Duodenal mucosa (tissue), 2 donors: ENCODE data around the gene C2CD2.

Experiments used
- H3K27ac ChIP-seq: one replicate; pipeline ENCODE4 v1.7.0; 2013; ENCODE audit warnings: low read depth, low read length
- H3K27me3 ChIP-seq, 2 donors: one replicate each; pipeline ENCODE4 v1.7.0; 2013; ENCODE audit warnings: low read length in 2 of 2, control low read depth in 1 of 2; ENCODE audit not compliant: insufficient read depth in 2 of 2, control insufficient read depth in 1 of 2
- H3K36me3 ChIP-seq, 2 donors: one replicate each; pipeline ENCODE4 v1.7.0; 2013; ENCODE audit warnings: low read length in 2 of 2, control low read depth in 1 of 2; ENCODE audit not compliant: insufficient read depth in 2 of 2, control insufficient read depth in 1 of 2
- H3K4me1 ChIP-seq, 2 donors: one replicate each; pipeline ENCODE4 v1.7.0; 2013; ENCODE audit warnings: low read length in 2 of 2, control low read depth in 1 of 2; ENCODE audit not compliant: insufficient read depth in 2 of 2, control insufficient read depth in 1 of 2
- H3K4me3 ChIP-seq, 2 donors: one replicate each; pipeline ENCODE4 v1.7.0; 2013; ENCODE audit warnings: low read length in 2 of 2, low read depth in 1 of 2
- H3K9ac ChIP-seq, 2 donors: one replicate each; pipeline ENCODE4 v1.7.0; 2013; ENCODE audit warnings: low read length in 2 of 2, low read depth in 1 of 2
- H3K9me3 ChIP-seq, 2 donors: one replicate each; pipeline ENCODE4 v1.7.0; 2013; ENCODE audit warnings: low read length in 2 of 2, control low read depth in 1 of 2; ENCODE audit not compliant: control insufficient read depth in 1 of 2

Gene C2CD2

DNA sequence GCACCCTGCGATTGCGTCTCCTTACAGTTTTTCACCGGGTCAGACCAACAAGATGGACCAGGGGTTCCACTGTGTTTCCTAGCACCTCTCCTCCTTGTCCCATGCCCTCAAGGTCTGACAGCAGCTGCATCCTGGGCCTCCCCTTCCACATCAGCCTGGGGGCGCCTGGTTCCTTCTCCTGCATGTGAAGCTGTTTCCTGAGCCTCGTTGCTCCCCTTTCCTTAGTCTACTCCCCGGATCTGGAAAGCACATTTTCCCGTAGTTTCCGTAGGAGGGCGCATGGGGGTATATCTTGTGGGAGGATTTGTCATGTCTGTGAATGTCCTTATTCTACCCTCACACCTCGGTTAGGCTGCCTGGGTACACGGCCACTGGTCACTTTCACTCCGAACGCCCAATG lies 80.8 kb downstream of the C2CD2 start:
- Histone ChIP-seq H3K9ac (no peak overlapping the region), H3K36me3 (no peaks in the 10 kb centered on the region), H3K9me3 (no peaks in the 10 kb centered on the region), H3K4me1 (peaks cover 4% of the 10 kb centered on the region in 2 donors), H3K27me3 (no peaks in the 10 kb centered on the region), H3K4me3 (no peak overlapping the region), H3K27ac (no peak overlapping the region)

DNA sequence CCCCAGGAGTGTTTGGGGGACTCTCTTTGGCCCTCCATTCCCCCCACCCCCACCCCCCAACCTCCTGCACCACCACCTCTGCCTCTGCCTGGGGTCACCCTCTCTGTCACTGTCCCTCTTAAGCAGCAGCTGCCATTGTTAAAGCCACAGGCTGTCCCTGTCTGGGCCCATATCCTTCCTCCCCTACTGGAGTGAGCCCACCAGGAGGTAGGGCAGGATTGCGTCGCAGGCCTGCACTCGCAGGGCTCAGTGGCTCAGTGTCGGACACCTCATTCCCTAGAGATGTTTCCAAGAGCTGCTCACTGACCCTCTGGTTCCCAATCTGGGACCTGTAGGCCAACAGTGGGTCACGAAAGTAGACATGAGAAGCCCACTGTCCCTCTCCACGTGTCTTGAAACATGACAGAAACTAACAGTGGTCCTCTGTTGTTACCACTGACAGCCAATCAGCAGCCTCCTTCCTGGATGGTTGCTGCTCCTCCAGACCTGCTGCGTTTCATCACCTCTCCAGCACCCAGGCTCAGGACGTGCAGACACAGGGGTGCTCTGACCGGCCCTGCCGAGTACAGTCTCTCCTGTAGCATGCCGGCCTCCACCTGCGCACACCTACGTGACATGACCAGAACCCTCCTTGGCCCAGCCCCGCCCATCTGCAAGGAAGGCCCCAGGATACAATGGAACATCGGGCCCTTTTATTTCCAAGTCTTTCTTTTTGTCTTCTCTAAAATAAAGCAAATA lies 82.4 kb downstream of the C2CD2 start:
- H3K4me3 ChIP-seq, result no peak overlapping the region
- H3K4me1 ChIP-seq, result peaks cover 0 to 5% of the 10 kb centered on the region in 2 donors
- no peaks in the 10 kb centered on the region for H3K9me3 ChIP-seq
- no peak overlapping the region for H3K27ac ChIP-seq
- H3K9ac ChIP-seq, result no peak overlapping the region
- H3K36me3 ChIP-seq, result no peaks in the 10 kb centered on the region
- no peaks in the 10 kb centered on the region for H3K27me3 ChIP-seq

DNA sequence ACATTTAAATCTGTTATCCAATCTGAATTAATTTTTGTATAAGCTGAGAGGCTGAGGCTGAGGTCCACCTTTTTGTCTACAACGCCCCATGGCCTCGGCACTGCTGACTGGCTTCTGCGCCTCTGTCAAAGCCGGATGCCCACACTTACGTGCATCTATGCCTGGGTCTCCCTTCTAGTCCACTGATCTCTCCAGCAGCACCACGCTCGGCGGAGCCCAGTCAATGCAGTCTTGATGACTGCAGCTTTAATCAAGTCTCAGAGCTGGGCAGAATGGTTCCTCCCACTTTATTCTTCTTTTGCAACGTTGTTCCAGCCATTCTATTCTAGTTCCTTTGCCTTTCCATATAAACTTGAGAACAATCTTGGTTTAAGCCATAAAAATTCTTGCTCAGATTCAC lies 84.0 kb downstream of the C2CD2 start:
- H3K9ac ChIP-seq, result no peak overlapping the region
- peaks cover 0 to 14% of the 10 kb centered on the region in 2 donors for H3K4me1 ChIP-seq

DNA sequence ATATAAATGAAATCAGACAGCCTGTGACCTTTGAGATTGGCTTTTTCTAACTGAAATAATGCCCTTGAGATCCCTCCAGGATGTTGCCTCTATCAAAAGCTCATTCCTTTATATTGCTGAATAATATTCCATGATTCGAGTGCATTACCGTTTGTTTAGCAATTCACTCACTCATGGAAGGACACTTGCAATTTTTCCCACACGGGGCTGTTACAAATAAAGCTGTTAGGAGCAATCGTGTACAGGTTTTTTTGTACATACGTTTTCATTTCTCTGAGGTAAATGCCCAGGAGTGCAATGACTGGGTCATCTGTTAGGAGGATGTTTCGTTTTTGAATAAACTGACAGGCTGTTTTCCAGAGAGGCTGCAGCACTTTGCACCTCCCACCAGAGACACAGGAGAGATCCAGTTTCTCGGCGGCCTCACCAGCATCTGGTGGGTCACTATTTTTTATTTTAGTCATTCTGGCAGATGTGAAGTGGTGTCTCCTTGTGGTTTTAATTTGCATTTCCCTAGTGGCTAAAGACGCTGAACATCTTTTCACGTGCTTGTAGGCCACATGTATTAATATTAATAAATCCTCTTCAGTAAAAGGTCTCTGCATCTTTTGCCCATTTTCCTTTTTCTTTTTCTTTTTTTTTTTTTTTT lies 85.6 kb downstream of the C2CD2 start:
- no peak overlapping the region for H3K9ac ChIP-seq
- no peak overlapping the region for H3K27ac ChIP-seq
- no peaks in the 10 kb centered on the region for H3K9me3 ChIP-seq
- no peak overlapping the region for H3K4me3 ChIP-seq
- H3K4me1 ChIP-seq, result peaks cover 0 to 17% of the 10 kb centered on the region in 2 donors
- H3K36me3 ChIP-seq, result no peaks in the 10 kb centered on the region
- H3K27me3 ChIP-seq, result no peaks in the 10 kb centered on the region

More for the DNA sequence above, 84.0 kb downstream of the C2CD2 start:
- Histone ChIP-seq H3K27me3 (no peaks in the 10 kb centered on the region), H3K4me3 (no peak overlapping the region), H3K27ac (no peak overlapping the region), H3K9me3 (no peaks in the 10 kb centered on the region), H3K36me3 (no peaks in the 10 kb centered on the region)

DNA sequence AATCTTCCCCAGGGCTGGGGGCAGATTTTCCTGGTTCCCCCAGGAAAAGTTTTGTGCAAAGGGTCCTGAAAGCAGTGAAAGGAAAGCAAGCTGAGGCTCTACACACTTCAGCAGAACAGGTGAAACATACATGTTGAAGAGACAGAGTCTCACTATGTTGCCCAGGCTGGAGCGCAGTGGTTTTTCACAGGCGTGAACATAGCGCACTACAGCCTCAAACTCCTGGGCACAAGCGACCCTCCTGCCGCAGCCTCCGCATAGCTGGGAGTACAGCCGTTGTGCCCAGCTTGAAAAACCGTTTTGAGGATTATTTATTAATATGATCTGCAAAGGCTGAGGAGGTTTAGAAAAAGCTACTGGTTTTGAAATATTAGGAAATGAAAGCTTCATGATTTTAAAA lies 86.5 kb downstream of the C2CD2 start:
- no peak overlapping the region for H3K9ac ChIP-seq
- H3K4me3 ChIP-seq, result no peak overlapping the region
- H3K9me3 ChIP-seq, result no peaks in the 10 kb centered on the region
- H3K36me3 ChIP-seq, result no peaks in the 10 kb centered on the region
- H3K4me1 ChIP-seq, result peaks cover 0 to 17% of the 10 kb centered on the region in 2 donors
- H3K27ac ChIP-seq, result no peak overlapping the region
- no peaks in the 10 kb centered on the region for H3K27me3 ChIP-seq

DNA sequence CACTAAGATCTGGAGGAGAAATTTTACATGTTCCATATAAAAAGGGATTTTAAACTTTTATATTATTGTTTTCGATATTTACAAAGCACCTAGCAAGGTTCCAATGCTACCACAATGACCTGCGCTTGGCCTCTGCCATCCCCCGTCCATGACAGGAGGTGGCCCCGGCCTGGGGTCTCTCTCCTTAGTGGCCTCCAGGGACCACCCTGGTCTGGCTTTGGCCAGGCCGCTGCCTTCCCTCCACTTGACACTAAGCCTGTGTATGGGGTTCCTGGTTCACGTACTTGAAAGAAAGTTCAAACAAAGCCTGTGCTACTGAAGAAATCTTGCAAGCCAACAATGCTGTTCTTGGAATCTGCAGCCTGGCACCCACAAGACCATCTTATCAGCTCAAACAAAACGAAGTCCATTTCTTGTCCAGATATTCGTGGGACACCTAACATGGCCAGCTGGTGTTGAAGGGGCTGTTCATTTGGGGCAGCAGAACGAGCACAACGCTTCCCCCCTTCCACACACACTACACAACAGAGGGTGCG lies 87.5 kb downstream of the C2CD2 start:
- Histone ChIP-seq H3K4me1 (peaks cover 0 to 17% of the 10 kb centered on the region in 2 donors), H3K9me3 (no peaks in the 10 kb centered on the region), H3K36me3 (no peaks in the 10 kb centered on the region), H3K27ac (no peak overlapping the region), H3K27me3 (no peaks in the 10 kb centered on the region), H3K4me3 (no peak overlapping the region), H3K9ac (no peak overlapping the region)

DNA sequence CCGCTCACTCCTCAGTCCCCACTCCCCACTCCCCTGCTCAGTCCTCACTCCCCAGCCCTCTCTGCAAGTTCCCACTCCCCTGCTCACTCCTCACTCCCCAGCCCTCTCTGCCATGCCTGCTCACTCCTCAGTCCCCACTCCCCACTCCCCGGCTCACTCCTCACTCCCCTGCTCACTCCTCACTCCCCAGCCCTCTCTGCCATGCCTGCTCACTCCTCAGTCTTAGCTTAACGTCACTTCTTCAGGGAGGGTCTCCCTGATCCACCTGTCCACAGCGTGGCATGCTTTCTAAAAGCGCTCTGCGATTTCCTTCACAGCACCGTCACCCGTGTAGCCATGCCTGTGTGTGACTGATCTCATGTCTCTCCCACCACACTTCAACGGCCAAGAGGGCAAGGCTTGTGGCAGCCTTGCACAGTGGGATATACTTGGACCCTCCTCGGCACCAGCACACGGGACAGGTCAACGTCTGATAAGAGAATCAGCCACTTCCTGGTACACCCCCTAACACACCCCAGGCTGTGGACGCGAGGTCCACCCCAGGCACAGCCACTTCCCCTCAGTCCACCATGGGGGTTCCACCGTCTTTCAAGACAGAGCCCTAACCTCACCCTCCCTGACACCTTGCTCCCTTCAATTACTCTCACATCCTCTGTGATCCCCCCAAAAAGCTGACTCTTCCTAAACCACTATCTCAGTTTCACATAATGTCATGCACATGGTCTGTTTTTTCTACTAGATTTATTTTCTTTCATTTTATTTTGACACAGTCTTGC lies 88.6 kb downstream of the C2CD2 start:
- Histone ChIP-seq H3K9me3 (no peaks in the 10 kb centered on the region), H3K4me3 (no peak overlapping the region), H3K27me3 (no peaks in the 10 kb centered on the region), H3K36me3 (no peaks in the 10 kb centered on the region), H3K9ac (no peak overlapping the region), H3K27ac (no peak overlapping the region), H3K4me1 (peaks cover 0 to 17% of the 10 kb centered on the region in 2 donors)

DNA sequence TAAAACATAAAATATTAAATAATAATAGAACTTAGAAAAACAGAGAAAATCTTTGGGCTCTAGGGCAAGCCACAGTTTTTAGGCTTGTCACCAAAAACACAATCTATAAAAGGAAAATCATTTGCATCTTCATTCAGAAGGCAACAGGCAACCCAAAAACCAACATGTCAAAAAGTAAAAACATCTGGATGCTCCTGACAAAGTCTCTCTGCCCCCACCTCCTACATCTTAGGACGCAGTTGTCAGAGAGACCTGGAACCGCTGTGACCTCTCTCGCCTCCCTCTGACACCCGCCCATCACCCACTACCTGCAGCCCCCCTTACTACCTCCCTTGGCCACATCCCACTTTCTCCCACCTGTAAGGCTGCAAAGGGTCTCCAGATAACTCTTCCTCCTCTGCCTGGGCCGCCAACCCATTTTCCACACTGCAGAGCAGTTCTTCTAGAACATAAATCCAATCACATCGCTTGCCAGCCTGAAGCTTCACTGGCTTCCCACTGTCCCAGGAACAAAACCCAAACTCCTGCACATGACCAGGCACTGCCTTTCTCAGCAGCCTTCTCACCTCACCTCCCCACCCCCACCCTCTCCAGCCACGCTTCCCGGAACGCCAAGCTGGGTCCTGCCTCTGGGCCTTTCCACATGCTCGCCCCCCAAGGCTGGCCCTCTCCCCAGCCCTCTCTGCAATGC lies 89.4 kb downstream of the C2CD2 start:
- Histone ChIP-seq H3K9me3 (no peaks in the 10 kb centered on the region), H3K4me1 (peaks cover 0 to 17% of the 10 kb centered on the region in 2 donors), H3K27me3 (no peaks in the 10 kb centered on the region), H3K9ac (no peak overlapping the region), H3K36me3 (peaks cover 2 to 4% of the 10 kb centered on the region in 2 donors), H3K4me3 (no peak overlapping the region), H3K27ac (no peak overlapping the region)

DNA sequence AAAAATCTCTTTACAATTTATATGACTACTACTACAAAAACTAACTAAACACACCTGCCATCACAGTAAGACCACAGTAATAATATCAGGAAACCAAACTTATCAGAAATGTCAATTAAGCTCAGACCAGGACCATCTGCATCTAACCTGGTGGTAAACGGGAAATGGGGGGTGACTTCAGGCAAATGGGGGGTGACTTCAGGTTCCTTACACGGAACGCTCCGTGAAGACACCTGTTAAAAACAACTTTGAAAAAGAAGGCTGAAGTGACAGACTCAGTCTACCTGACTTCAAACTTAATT lies 90.4 kb downstream of the C2CD2 start:
- Histone ChIP-seq H3K9ac (no peak overlapping the region), H3K27me3 (no peaks in the 10 kb centered on the region), H3K4me3 (no peak overlapping the region), H3K4me1 (peaks cover 0 to 17% of the 10 kb centered on the region in 2 donors), H3K36me3 (peaks cover 5 to 14% of the 10 kb centered on the region in 2 donors), H3K9me3 (no peaks in the 10 kb centered on the region), H3K27ac (no peak overlapping the region)
